ENCODE measurements around the gene TBC1D23. TPM values are rescaled to one million over a fixed set of nuclear protein-coding genes. Genes with fewer than 3 reads are reported as not detected.

TBC1D23 gene
- total and polyA plus RNA-seq, 2 experiments from 2014 or later: 27.1 to 61.9 TPM

DNA sequence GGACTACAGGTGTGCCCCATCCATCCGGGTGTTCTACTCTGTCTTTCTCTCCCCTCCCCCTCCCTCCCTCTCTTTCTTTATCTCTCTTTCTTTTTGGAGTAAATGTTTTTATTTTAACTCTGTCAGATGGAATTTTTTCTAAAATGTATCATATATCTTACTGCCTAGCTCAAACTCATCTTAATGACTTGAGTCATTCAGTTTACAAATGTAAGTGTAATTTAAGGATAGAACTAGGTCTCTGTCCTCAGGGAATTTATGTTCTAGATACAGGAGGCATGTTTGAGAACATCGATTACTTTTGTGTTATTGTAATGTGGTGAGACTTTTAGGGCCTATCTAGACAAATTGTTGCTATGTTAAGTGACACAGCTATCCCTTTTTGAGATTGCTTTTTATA is 3.5 kb downstream of the TBC1D23 start:
- H3K4me3 ChIP-seq: no peak overlapping the region
- H3K79me2 ChIP-seq: peaks cover 76% of the 10 kb centered on the region
- no peak overlapping the region for H2AFZ ChIP-seq
- peak overlapping the region; percentile 82 for H3K4me2 ChIP-seq
- WGBS (ENCODE audit: low lambda C conversion rate, missing lambda C conversion rate): 83% methylated on average over 1 of the region's 2 CpGs
- H4K20me1 ChIP-seq (ENCODE audit: insufficient read depth, poor library complexity, severe bottlenecking): peaks cover 34% of the 10 kb centered on the region
- H3K9me2 ChIP-seq (replicated peaks; ENCODE audit: insufficient read depth): no peaks in the 10 kb centered on the region
- no peak for DNase-seq (ENCODE audit: low spot score)
- H3K9me3 ChIP-seq (ENCODE audit: low read depth): no peaks in the 10 kb centered on the region
- no peaks in the 10 kb centered on the region for H3K27me3 ChIP-seq
- TF ChIP-seq EZH2 (IDR thresholded peaks at IDR 0.05; ENCODE audit: borderline replicate concordance) (no peak), CTCF (IDR thresholded peaks at IDR 0.05; ENCODE audit: poor library complexity) (no peak), EZH2phosphoT487 (IDR thresholded peaks at IDR 0.05; ENCODE audit: low read depth, severe bottlenecking, unreplicated experiment) (no peak)
- no peaks in the 10 kb centered on the region for H3K4me1 ChIP-seq (ENCODE audit: insufficient read depth)
- no peak overlapping the region for H3K27ac ChIP-seq
- H3K36me3 ChIP-seq (replicated peaks; ENCODE audit: insufficient read depth, low read depth): no peaks in the 10 kb centered on the region

GRCh38 chr3:100265016-100265415 is 4.2 kb downstream of the TBC1D23 start:
- Histone ChIP-seq H3K9me2 (replicated peaks; ENCODE audit: insufficient read depth) (no peaks in the 10 kb centered on the region), H3K27ac (peak overlapping the region; percentile 20), H3K4me2 (peak overlapping the region; percentile 82), H2AFZ (no peak overlapping the region), H3K27me3 (no peaks in the 10 kb centered on the region), H3K4me3 (no peak overlapping the region), H3K4me1 (ENCODE audit: insufficient read depth) (no peaks in the 10 kb centered on the region), H3K36me3 (replicated peaks; ENCODE audit: insufficient read depth, low read depth) (no peaks in the 10 kb centered on the region), H4K20me1 (ENCODE audit: insufficient read depth, poor library complexity, severe bottlenecking) (peaks cover 34% of the 10 kb centered on the region), H3K9me3 (ENCODE audit: low read depth) (no peaks in the 10 kb centered on the region), H3K79me2 (peaks cover 84% of the 10 kb centered on the region)
- no peak for TF ChIP-seq CTCF (IDR thresholded peaks at IDR 0.05; ENCODE audit: poor library complexity)
- no peak for TF ChIP-seq EZH2phosphoT487 (IDR thresholded peaks at IDR 0.05; ENCODE audit: low read depth, severe bottlenecking, unreplicated experiment)
- no peak for TF ChIP-seq EZH2 (IDR thresholded peaks at IDR 0.05; ENCODE audit: borderline replicate concordance)
- DNase-seq (ENCODE audit: low spot score): no peak
- 73% methylated on average over 1 of the region's 1 CpG for WGBS (ENCODE audit: low lambda C conversion rate, missing lambda C conversion rate)

DNA sequence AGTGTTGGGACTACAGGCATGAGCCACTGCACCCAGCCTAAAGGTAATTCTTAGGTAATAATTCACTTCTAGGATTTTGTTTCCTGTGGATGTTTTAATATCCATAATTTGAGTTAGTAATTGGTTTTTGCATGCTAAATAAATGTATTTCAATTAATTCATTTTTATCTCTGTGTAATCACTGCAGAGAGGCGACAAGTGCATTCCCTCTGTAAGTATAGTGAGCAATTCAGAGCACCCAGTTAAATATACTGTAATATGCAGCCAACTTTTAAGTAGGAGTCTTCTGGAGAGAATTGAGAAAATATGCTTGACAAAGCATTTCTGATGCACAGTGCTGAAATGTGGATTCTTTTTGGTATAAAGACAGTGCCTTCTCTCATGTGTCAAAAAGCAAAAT is 5.7 kb downstream of the TBC1D23 start:
- Histone ChIP-seq H3K79me2 (peaks cover 98% of the 10 kb centered on the region), H3K4me3 (no peak overlapping the region), H3K9me2 (replicated peaks; ENCODE audit: insufficient read depth) (no peaks in the 10 kb centered on the region), H3K27me3 (no peaks in the 10 kb centered on the region), H3K4me1 (ENCODE audit: insufficient read depth) (no peaks in the 10 kb centered on the region), H3K4me2 (no peak overlapping the region), H3K9me3 (ENCODE audit: low read depth) (no peaks in the 10 kb centered on the region), H3K27ac (no peak overlapping the region), H4K20me1 (ENCODE audit: insufficient read depth, poor library complexity, severe bottlenecking) (peaks cover 45% of the 10 kb centered on the region), H2AFZ (no peak overlapping the region), H3K36me3 (replicated peaks; ENCODE audit: insufficient read depth, low read depth) (no peaks in the 10 kb centered on the region)
- no peak for DNase-seq (ENCODE audit: low spot score)
- 95% methylated on average over 1 of the region's 1 CpG for WGBS (ENCODE audit: low lambda C conversion rate, missing lambda C conversion rate)
- no peak for TF ChIP-seq CTCF (IDR thresholded peaks at IDR 0.05; ENCODE audit: poor library complexity)
- TF ChIP-seq EZH2 (IDR thresholded peaks at IDR 0.05; ENCODE audit: borderline replicate concordance): no peak
- no peak for TF ChIP-seq EZH2phosphoT487 (IDR thresholded peaks at IDR 0.05; ENCODE audit: low read depth, severe bottlenecking, unreplicated experiment)

- Histone ChIP-seq H3K4me3 (no peak overlapping the region), H3K9me3 (ENCODE audit: low read depth) (no peaks in the 10 kb centered on the region), H3K4me1 (ENCODE audit: insufficient read depth) (no peaks in the 10 kb centered on the region), H3K79me2 (peaks cover 92% of the 10 kb centered on the region), H4K20me1 (ENCODE audit: insufficient read depth, poor library complexity, severe bottlenecking) (peaks cover 47% of the 10 kb centered on the region), H3K27ac (no peak overlapping the region), H3K27me3 (no peaks in the 10 kb centered on the region), H3K9me2 (replicated peaks; ENCODE audit: insufficient read depth) (no peaks in the 10 kb centered on the region), H2AFZ (no peak overlapping the region), H3K36me3 (replicated peaks; ENCODE audit: insufficient read depth, low read depth) (no peaks in the 10 kb centered on the region), H3K4me2 (no peak overlapping the region)
- no peak for TF ChIP-seq CTCF (IDR thresholded peaks at IDR 0.05; ENCODE audit: poor library complexity)
- TF ChIP-seq EZH2phosphoT487 (IDR thresholded peaks at IDR 0.05; ENCODE audit: low read depth, severe bottlenecking, unreplicated experiment): no peak
- no peak for DNase-seq (ENCODE audit: low spot score)
Measured at GRCh38 chr3:100268156-100268555, 7.4 kb downstream of the TBC1D23 start.
